A673 (cell line): ENCODE measurements around the gene ALDH5A1. TPM values are rescaled to one million over a fixed set of nuclear protein-coding genes. Genes with fewer than 3 reads are reported as not detected.

Source experiments
- BruUV-seq: library from RNA; stranded (reverse); fragments of 400-500 nt; replicated peaks from 2 replicates; lab custom pipeline; 2021; lab: Mats Ljungman, UMichigan
- CTCF ChIA-PET: fragments of 300-600 bp; sonication (Branson Sonifier 250); formaldehyde crosslinking; loops from one replicate; lab custom pipeline; 2022; ENCODE audit warnings: antibody characterized with exemption; lab: Charles Lee
- POLR2A ChIA-PET: fragments of 300-600 bp; sonication (Branson Sonifier 250); formaldehyde crosslinking; loops from one replicate; lab custom pipeline; 2022; ENCODE audit warnings: antibody characterized with exemption; ENCODE audit not compliant: low non-redundant PET; lab: Charles Lee
- DNase-seq: peaks from one replicate; pipeline ENCODE4 v3.0.0-alpha.2; 2015; ENCODE audit warnings: low spot score
- H3K27ac ChIP-seq: fragments of 200-600 bp; sonication (generic); 2 replicates; pipeline ENCODE4 v1.5.1; 2016; ENCODE audit warnings: mixed run types, low read depth, mild to moderate bottlenecking, mixed read lengths, antibody characterized with exemption, low read length; ENCODE audit not compliant: poor library complexity, severe bottlenecking
- H3K27me3 ChIP-seq: fragments of 200-600 bp; sonication (generic); replicated peaks from 2 replicates; pipeline ENCODE4 v1.6.1; 2017; ENCODE audit warnings: mixed run types, low read depth, mild to moderate bottlenecking, mixed read lengths, antibody characterized with exemption, low read length; ENCODE audit not compliant: insufficient read depth, poor library complexity
- H3K36me3 ChIP-seq: fragments of 200-600 bp; sonication (generic); 2 replicates; pipeline ENCODE4 v1.6.1; 2016; ENCODE audit warnings: mixed run types, mild to moderate bottlenecking, mixed read lengths, antibody characterized with exemption, low read length; ENCODE audit not compliant: insufficient read depth, poor library complexity, severe bottlenecking
- H3K4me1 ChIP-seq: fragments of 200-600 bp; sonication (generic); 2 replicates; pipeline ENCODE4 v1.6.1; 2017; ENCODE audit warnings: mixed run types, mild to moderate bottlenecking, mixed read lengths, antibody characterized with exemption, low read length; ENCODE audit not compliant: insufficient read depth, poor library complexity, severe bottlenecking
- H3K4me3 ChIP-seq: fragments of 200-600 bp; sonication (generic); 2 replicates; pipeline ENCODE4 v1.5.1; 2016; ENCODE audit warnings: low read depth, mixed run types, mild to moderate bottlenecking, mixed read lengths, low read length; ENCODE audit not compliant: poor library complexity, severe bottlenecking
- H3K9me3 ChIP-seq: fragments of 200-600 bp; sonication (generic); 2 replicates; pipeline ENCODE4 v1.6.1; 2016; ENCODE audit warnings: mixed run types, low read depth, mild to moderate bottlenecking, mixed read lengths, antibody characterized with exemption, low read length; ENCODE audit not compliant: poor library complexity, severe bottlenecking
- EZH2 ChIP-seq: fragments of 200-600 bp; sonication (generic); IDR thresholded peaks from 2 replicates; pipeline ENCODE4 v1.6.1; 2017; ENCODE audit warnings: borderline replicate concordance, low read depth, mild to moderate bottlenecking, mixed read lengths, antibody characterized with exemption, low read length; ENCODE audit not compliant: poor library complexity, severe bottlenecking
- intact Hi-C: fragments of 100-400 bp; cut with micrococcal nuclease; formaldehyde crosslinking; loops from one replicate; pipeline ENCODE4 v1.10.0; 2022; ENCODE audit not compliant: unreplicated experiment
- total RNA-seq: library from RNA; stranded (reverse); gene quantifications from 2 replicates; pipeline ENCODE4 v1.2.3, GENCODE V29; 2021
- TF ChIP-seq, protein P1 (sequence below): fragments of 300-800, 200-600 bp; sonication (generic); conservative IDR thresholded peaks from 2 replicates; pipeline ENCODE4 v1.5.1; 2017; ENCODE audit warnings: low read depth, mild to moderate bottlenecking, antibody characterized with exemption, low read length, moderate library complexity, mixed read lengths

ALDH5A1 gene
- total RNA-seq, 1 experiment from 2014 or later = 4.1 TPM

- intact Hi-C loops = no loop called here
- no TSS peak for BruUV-seq
- Histone ChIP-seq H3K27me3 (peaks cover 29% of the 10 kb centered on the region), H3K4me1 (peaks cover 19% of the 10 kb centered on the region), H3K4me3 (no peak overlapping the region), H3K27ac (no peak overlapping the region), H3K9me3 (no peaks in the 10 kb centered on the region), H3K36me3 (no peaks in the 10 kb centered on the region)
- DNase-seq = no peak
- TF ChIP-seq, protein P1, sequence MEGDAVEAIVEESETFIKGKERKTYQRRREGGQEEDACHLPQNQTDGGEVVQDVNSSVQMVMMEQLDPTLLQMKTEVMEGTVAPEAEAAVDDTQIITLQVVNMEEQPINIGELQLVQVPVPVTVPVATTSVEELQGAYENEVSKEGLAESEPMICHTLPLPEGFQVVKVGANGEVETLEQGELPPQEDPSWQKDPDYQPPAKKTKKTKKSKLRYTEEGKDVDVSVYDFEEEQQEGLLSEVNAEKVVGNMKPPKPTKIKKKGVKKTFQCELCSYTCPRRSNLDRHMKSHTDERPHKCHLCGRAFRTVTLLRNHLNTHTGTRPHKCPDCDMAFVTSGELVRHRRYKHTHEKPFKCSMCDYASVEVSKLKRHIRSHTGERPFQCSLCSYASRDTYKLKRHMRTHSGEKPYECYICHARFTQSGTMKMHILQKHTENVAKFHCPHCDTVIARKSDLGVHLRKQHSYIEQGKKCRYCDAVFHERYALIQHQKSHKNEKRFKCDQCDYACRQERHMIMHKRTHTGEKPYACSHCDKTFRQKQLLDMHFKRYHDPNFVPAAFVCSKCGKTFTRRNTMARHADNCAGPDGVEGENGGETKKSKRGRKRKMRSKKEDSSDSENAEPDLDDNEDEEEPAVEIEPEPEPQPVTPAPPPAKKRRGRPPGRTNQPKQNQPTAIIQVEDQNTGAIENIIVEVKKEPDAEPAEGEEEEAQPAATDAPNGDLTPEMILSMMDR = no peak
- TF ChIP-seq EZH2 = no peak
- ChIA-PET CTCF (no interaction called here), POLR2A (no interaction called here)
These were observed 45.4 kb downstream of the ALDH5A1 start for GRCh38 chr6:24540197-24540596.

DNA sequence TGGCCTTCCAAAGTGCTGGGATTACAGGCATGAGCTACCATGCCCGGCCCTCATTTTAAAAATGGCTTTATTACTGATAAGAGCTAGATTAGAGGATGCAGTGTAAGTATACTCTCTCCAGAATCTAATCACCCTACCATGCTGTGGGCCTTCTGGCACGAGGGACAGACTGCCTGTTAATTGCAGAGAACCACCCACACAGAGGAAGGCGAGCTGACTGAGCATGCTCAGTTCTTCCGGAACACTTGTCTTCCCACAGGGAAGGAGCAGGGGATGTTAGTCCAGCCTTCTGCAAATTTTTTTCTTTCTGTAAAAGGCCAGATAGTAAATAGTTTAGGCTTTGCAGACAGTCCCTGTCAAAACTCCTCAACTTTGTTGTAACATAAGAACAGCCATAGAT lies 48.9 kb downstream of the ALDH5A1 start:
- Histone ChIP-seq H3K27ac (no peak overlapping the region), H3K4me1 (no peaks in the 10 kb centered on the region), H3K4me3 (no peak overlapping the region), H3K36me3 (no peaks in the 10 kb centered on the region), H3K27me3 (peaks cover 55% of the 10 kb centered on the region), H3K9me3 (no peaks in the 10 kb centered on the region)
- CTCF ChIA-PET = no interaction called here
- DNase-seq = peak; percentile 28
- POLR2A ChIA-PET = no interaction called here
- TF ChIP-seq EZH2 = no peak
- TF ChIP-seq, protein P1 = no peak
- BruUV-seq = no TSS peak
- intact Hi-C loops = no loop called here

DNA sequence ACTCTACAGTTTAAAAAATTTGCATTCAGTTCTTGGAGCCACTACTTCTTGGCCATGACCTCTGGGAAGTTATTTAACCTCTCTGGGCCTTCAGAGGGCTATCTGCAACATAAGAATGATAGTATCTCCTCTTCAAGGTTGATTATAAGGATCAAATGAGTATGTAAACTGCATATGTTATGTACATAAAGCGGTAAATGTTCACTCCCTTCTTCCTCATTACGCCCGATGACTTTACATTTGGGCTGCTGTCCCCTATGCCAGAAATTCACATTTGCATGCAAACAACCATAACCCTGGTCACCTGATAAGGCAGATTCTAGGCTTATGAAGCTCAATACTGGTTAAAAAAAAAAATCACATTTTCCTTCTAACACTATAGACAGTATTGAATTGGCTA lies 50.4 kb downstream of the ALDH5A1 start:
- intact Hi-C loops = no loop called here
- CTCF ChIA-PET = no interaction called here
- TF ChIP-seq, protein P1 = no peak
- TF ChIP-seq EZH2 = no peak
- Histone ChIP-seq H3K4me3 (no peak overlapping the region), H3K27me3 (peaks cover 41% of the 10 kb centered on the region), H3K36me3 (no peaks in the 10 kb centered on the region), H3K27ac (no peak overlapping the region), H3K9me3 (no peaks in the 10 kb centered on the region), H3K4me1 (no peaks in the 10 kb centered on the region)
- DNase-seq = no peak
- BruUV-seq = no TSS peak
- POLR2A ChIA-PET = no interaction called here
